Loucy (cell line): ENCODE measurements around the gene CHI3L1.

Source experiments
- H2AFZ ChIP-seq: fragments of 200-600 bp; sonication (generic); 2 replicates; pipeline ENCODE4 v1.6.0; 2016; ENCODE audit warnings: antibody characterized with exemption, mild to moderate bottlenecking, low read length, moderate library complexity
- H3F3A ChIP-seq: fragments of 200-600 bp; 2 replicates; pipeline ENCODE4 v1.6.0; 2016; ENCODE audit warnings: antibody characterized with exemption, low read depth, mild to moderate bottlenecking
- H3K27me3 ChIP-seq: fragments of 200-600 bp; sonication (generic); 2 replicates; pipeline ENCODE4 v1.6.1; 2014; ENCODE audit warnings: low read length, mild to moderate bottlenecking; ENCODE audit not compliant: insufficient read depth, poor library complexity, severe bottlenecking
- H3K36me3 ChIP-seq: fragments of 200-600 bp; sonication (generic); 2 replicates; pipeline ENCODE4 v1.6.1; 2016; ENCODE audit warnings: low read length; ENCODE audit not compliant: insufficient read depth
- H3K4me1 ChIP-seq: fragments of 200-600 bp; sonication (generic); 2 replicates; pipeline ENCODE4 v1.5.1; 2014; ENCODE audit warnings: low read length, mild to moderate bottlenecking; ENCODE audit not compliant: insufficient read depth, poor library complexity, severe bottlenecking
- H3K4me2 ChIP-seq: fragments of 200-600 bp; sonication (generic); 2 replicates; pipeline ENCODE4 v1.6.0; 2014; ENCODE audit warnings: antibody characterized with exemption, low read length, low read depth, mild to moderate bottlenecking; ENCODE audit not compliant: poor library complexity, severe bottlenecking
- H3K4me3 ChIP-seq: fragments of 200-600 bp; sonication (generic); 2 replicates; pipeline ENCODE4 v1.5.1; 2014; ENCODE audit warnings: low read length, mild to moderate bottlenecking, mixed read lengths; ENCODE audit not compliant: poor library complexity, severe bottlenecking
- H3K79me2 ChIP-seq: fragments of 200-600 bp; sonication (generic); 2 replicates; pipeline ENCODE4 v1.6.1; 2014; ENCODE audit warnings: low read length; ENCODE audit not compliant: insufficient read depth
- H3K9ac ChIP-seq: fragments of 200-600 bp; sonication (generic); 2 replicates; pipeline ENCODE4 v1.6.0; 2014; ENCODE audit warnings: mild to moderate bottlenecking, low read depth, low read length, moderate library complexity; ENCODE audit not compliant: poor library complexity, severe bottlenecking
- H3K9me2 ChIP-seq: fragments of 200-600 bp; sonication (generic); replicated peaks from 2 replicates; pipeline ENCODE4 v1.6.1; 2016; ENCODE audit warnings: low read depth, low read length, mixed read lengths
- H3K9me3 ChIP-seq: fragments of 200-600 bp; sonication (generic); 2 replicates; pipeline ENCODE4 v1.6.1; 2014; ENCODE audit warnings: mild to moderate bottlenecking, antibody characterized with exemption, low read length, low read depth; ENCODE audit not compliant: insufficient read depth
- H4K20me1 ChIP-seq: fragments of 200-600 bp; sonication (generic); 2 replicates; pipeline ENCODE4 v1.6.0; 2014; ENCODE audit warnings: antibody characterized with exemption, low read length, mild to moderate bottlenecking; ENCODE audit not compliant: insufficient read depth, poor library complexity, severe bottlenecking
- CTCF ChIP-seq: fragments of 200-600 bp; sonication (generic); conservative IDR thresholded peaks from 2 replicates; pipeline ENCODE4 v1.5.1; 2014; ENCODE audit warnings: mild to moderate bottlenecking, antibody characterized with exemption, low read length
- EZH2phosphoT487 ChIP-seq: fragments of 200-600 bp; IDR thresholded peaks from 2 replicates; pipeline ENCODE4 v1.6.1; 2018; ENCODE audit warnings: antibody characterized with exemption, mild to moderate bottlenecking, moderate library complexity, borderline replicate concordance

Gene CHI3L1

DNA sequence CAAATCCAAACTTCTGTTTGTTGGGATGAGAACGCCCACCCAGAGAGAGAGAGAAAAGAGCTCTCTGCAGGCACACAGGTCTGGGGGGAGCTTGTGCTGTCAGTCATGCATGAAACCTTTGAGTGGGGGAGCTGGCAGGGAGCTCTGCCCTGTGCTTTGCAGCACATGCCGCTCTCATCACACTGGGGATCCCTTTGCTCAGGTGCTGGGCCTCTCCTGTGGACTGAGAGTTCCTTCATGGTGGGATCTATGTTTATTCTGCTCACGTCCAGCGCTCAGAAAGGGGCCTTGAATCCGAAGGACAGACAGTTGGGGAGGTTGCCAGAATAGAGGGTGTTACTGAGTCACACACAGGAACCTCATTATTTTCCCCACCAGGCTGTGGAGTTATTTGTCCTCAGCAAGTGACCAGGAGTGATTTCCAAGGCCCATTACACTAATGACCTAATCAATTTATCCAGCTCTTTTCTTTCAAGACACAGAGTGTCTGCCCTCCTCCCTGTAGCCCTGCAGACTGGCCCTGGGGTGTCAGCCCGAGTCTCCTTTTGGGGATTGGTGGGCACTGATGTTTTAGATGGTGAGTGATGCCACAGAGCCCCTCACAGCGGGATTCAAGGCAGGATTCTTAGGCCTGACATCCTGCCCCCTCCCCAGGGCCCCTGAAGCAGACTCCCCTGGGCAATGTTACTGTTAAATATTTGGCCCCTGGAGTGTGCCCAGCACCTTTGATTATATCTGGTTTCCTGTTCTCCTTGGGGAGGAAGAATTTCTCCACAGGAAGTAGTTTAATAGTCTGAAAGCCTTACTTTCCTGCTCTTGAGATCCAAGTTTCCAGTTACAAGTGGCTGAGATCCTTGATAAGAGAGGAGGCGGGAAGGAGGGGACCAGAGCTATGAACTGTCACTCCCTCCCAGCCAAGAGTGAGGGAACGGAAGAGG is 33.2 kb downstream of the CHI3L1 start:
- TF ChIP-seq CTCF (no peak), EZH2phosphoT487 (no peak)
- H3K4me2 ChIP-seq, result peak overlapping the region; percentile 58
- peaks cover 29% of the 10 kb centered on the region for H3K4me1 ChIP-seq
- H3K4me3 ChIP-seq, result peak overlapping the region; percentile 23
- no peak overlapping the region for H2AFZ ChIP-seq
- H3K79me2 ChIP-seq, result no peaks in the 10 kb centered on the region
- H3K9ac ChIP-seq, result peak overlapping the region; percentile 47
- no peaks in the 10 kb centered on the region for H3K36me3 ChIP-seq
- no peaks in the 10 kb centered on the region for H3K9me2 ChIP-seq
- H3K9me3 ChIP-seq, result no peaks in the 10 kb centered on the region
- H3K27me3 ChIP-seq, result no peaks in the 10 kb centered on the region
- no peaks in the 10 kb centered on the region for H3F3A ChIP-seq
- H4K20me1 ChIP-seq, result no peaks in the 10 kb centered on the region

GRCh38 chr1:203152158-203153034 is 34.1 kb downstream of the CHI3L1 start:
- Histone ChIP-seq H3F3A (no peaks in the 10 kb centered on the region), H3K36me3 (no peaks in the 10 kb centered on the region), H3K79me2 (no peaks in the 10 kb centered on the region), H3K4me3 (no peak overlapping the region), H3K9ac (peak overlapping the region; percentile 47), H4K20me1 (no peaks in the 10 kb centered on the region), H3K27me3 (no peaks in the 10 kb centered on the region), H3K4me2 (peak overlapping the region; percentile 58), H3K9me3 (no peaks in the 10 kb centered on the region), H2AFZ (no peak overlapping the region), H3K9me2 (no peaks in the 10 kb centered on the region), H3K4me1 (peaks cover 29% of the 10 kb centered on the region)
- no peak for TF ChIP-seq CTCF
- TF ChIP-seq EZH2phosphoT487, result no peak

- no peaks in the 10 kb centered on the region for H3F3A ChIP-seq
- no peaks in the 10 kb centered on the region for H3K9me2 ChIP-seq
- H3K9me3 ChIP-seq, result no peaks in the 10 kb centered on the region
- no peaks in the 10 kb centered on the region for H4K20me1 ChIP-seq
- no peak overlapping the region for H3K4me2 ChIP-seq
- H3K9ac ChIP-seq, result no peak overlapping the region
- no peaks in the 10 kb centered on the region for H3K36me3 ChIP-seq
- H3K4me1 ChIP-seq, result peaks cover 29% of the 10 kb centered on the region
- no peak overlapping the region for H2AFZ ChIP-seq
- no peak overlapping the region for H3K4me3 ChIP-seq
- H3K27me3 ChIP-seq, result no peaks in the 10 kb centered on the region
- no peak for TF ChIP-seq EZH2phosphoT487
- no peak for TF ChIP-seq CTCF
- H3K79me2 ChIP-seq, result no peaks in the 10 kb centered on the region
Observed at GRCh38 chr1:203151362-203152157, 34.9 kb downstream of the CHI3L1 start.
